Measurements from ENCODE around the gene CIAO2B. TPM values are rescaled to one million over a fixed set of nuclear protein-coding genes. Genes with fewer than 3 reads are reported as not detected.
"Not testable (repeated sequence)": the region's sequence is repeated elsewhere in the genome, so short reads cannot be mapped to it uniquely, and the experiment has no call there.

The CIAO2B gene
- total RNA-seq, 2 donors from 2014 or later, result 23.2 to 102 TPM

GRCh38 chr16:66900721-66901441 lies 33.3 kb downstream of the CIAO2B start:
- DNase-seq (ENCODE audit: low spot score) (no peak), ATAC-seq (ENCODE audit: insufficient number of reproducible peaks, low FRiP score, low read depth) (no peak)
- H3K36me3 ChIP-seq, result no peaks in the 10 kb centered on the region
- no peaks in the 10 kb centered on the region for H3K9me3 ChIP-seq
- TF ChIP-seq, protein P1, sequence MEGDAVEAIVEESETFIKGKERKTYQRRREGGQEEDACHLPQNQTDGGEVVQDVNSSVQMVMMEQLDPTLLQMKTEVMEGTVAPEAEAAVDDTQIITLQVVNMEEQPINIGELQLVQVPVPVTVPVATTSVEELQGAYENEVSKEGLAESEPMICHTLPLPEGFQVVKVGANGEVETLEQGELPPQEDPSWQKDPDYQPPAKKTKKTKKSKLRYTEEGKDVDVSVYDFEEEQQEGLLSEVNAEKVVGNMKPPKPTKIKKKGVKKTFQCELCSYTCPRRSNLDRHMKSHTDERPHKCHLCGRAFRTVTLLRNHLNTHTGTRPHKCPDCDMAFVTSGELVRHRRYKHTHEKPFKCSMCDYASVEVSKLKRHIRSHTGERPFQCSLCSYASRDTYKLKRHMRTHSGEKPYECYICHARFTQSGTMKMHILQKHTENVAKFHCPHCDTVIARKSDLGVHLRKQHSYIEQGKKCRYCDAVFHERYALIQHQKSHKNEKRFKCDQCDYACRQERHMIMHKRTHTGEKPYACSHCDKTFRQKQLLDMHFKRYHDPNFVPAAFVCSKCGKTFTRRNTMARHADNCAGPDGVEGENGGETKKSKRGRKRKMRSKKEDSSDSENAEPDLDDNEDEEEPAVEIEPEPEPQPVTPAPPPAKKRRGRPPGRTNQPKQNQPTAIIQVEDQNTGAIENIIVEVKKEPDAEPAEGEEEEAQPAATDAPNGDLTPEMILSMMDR (IDR thresholded peaks at IDR 0.05), result no peak
- no peak overlapping the region for H3K4me3 ChIP-seq
- peak overlapping the region; percentile 93 to 97 for H3K27ac ChIP-seq
- H3K27me3 ChIP-seq (replicated peaks; ENCODE audit: insufficient read depth), result no peaks in the 10 kb centered on the region
- peaks cover 68 to 97% of the 10 kb centered on the region in 2 donors for H3K4me1 ChIP-seq (ENCODE audit: control insufficient read depth in 1 of 2, low read depth in 2 of 2)

DNA sequence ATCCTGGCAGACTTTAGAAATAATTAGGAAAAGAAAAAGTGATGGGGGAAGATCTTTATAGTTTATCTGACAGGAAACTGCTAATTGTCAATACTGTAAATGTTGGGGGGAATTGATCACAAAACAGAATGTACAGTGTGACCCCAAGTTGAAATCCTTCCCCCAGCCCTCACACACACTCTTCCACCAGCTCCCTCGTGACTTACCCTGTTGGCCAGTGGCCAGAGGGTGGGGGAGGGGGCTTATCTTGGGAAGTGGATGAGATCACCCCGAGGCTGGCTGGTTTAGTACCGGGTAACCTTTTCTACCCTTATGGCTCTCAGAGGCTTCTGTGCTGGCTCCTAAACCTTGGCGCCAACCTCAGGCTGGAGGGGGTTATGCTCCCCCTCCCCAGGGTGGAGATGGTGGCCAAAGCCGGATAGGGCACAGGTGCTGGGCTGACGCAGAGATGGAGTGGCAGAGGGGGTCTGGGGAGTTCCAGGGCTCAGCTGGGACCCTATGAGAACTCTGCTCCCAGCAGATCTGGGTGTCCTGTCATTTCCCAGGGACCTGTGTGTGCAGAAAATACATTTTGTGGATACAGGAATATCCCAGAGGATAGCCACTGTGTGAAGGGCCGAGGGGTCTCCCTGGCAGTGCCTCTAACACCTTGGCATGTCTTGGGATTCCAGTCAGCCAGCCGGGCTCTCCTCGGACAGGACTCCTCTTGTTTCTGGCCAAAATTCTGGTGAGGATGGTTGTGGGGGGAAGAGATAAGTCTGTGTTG lies 34.1 kb downstream of the CIAO2B start:
- Histone ChIP-seq H3K4me1 (ENCODE audit: control insufficient read depth in 1 of 2, low read depth in 2 of 2) (peaks cover 61 to 97% of the 10 kb centered on the region in 2 donors), H3K4me3 (peak overlapping the region; percentile 22), H3K9me3 (no peaks in the 10 kb centered on the region), H3K27ac (peak overlapping the region; percentile 93 to 97), H3K36me3 (no peaks in the 10 kb centered on the region), H3K27me3 (replicated peaks; ENCODE audit: insufficient read depth) (no peaks in the 10 kb centered on the region)
- ATAC-seq (ENCODE audit: insufficient number of reproducible peaks, low FRiP score, low read depth), result no peak
- DNase-seq (ENCODE audit: low spot score), result peak; percentile 76
- TF ChIP-seq, protein P1 (IDR thresholded peaks at IDR 0.05), result no peak

DNA sequence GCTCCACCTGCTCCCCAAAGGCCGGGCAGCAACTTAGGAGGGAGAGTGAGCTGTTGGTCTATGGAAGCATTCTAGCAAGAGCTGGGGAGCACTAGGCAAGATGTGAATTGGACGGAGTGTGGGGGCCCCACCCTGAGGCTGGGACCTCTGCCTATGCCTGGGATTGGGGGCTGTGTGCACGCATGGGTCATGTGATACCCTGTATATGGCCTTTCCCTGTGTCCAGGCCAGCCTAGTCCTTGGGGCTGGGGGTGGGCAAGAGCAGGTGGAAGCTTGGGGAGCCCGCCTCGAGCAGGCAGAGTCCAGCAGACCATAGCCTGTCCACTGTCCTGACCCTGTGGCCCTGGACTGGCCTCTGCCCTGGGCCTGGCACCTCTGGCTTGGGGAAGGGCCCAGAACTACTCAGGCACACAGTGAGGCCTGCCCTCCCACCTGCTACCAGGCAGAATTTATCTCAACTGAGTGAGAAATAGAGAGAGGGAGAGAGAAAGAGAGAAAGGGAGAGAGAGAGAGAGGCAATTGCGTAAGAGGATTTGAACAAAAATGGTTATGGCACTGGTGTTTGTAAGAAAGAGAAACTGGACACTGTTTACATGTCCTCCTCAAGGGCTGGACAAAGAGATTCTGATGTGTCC lies 34.8 kb downstream of the CIAO2B start:
- H3K9me3 ChIP-seq, result no peaks in the 10 kb centered on the region
- no peak for DNase-seq (ENCODE audit: low spot score)
- H3K27me3 ChIP-seq (replicated peaks; ENCODE audit: insufficient read depth), result no peaks in the 10 kb centered on the region
- ATAC-seq (ENCODE audit: insufficient number of reproducible peaks, low FRiP score, low read depth), result no peak
- no peaks in the 10 kb centered on the region for H3K36me3 ChIP-seq
- H3K27ac ChIP-seq, result peak overlapping the region; percentile 93 to 97
- H3K4me1 ChIP-seq (ENCODE audit: control insufficient read depth in 1 of 2, low read depth in 2 of 2), result peaks cover 54 to 90% of the 10 kb centered on the region in 2 donors
- TF ChIP-seq, protein P1 (IDR thresholded peaks at IDR 0.05), result no peak
- H3K4me3 ChIP-seq, result no peak overlapping the region

- Histone ChIP-seq H3K4me3 (no peak overlapping the region), H3K36me3 (no peaks in the 10 kb centered on the region), H3K4me1 (ENCODE audit: control insufficient read depth in 1 of 2, low read depth in 2 of 2) (peaks cover 49 to 85% of the 10 kb centered on the region in 2 donors), H3K27me3 (replicated peaks; ENCODE audit: insufficient read depth) (no peaks in the 10 kb centered on the region), H3K9me3 (no peaks in the 10 kb centered on the region), H3K27ac (peak overlapping the region; percentile 93 to 97)
- TF ChIP-seq, protein P1 (IDR thresholded peaks at IDR 0.05), result no peak
- no peak for ATAC-seq (ENCODE audit: insufficient number of reproducible peaks, low FRiP score, low read depth)
- DNase-seq (ENCODE audit: low spot score), result no peak
Measured at GRCh38 chr16:66898933-66899309, 35.3 kb downstream of the CIAO2B start.

GRCh38 chr16:66898207-66898606 lies 36.0 kb downstream of the CIAO2B start:
- peaks cover 43 to 78% of the 10 kb centered on the region in 2 donors for H3K4me1 ChIP-seq (ENCODE audit: control insufficient read depth in 1 of 2, low read depth in 2 of 2)
- ATAC-seq (ENCODE audit: insufficient number of reproducible peaks, low FRiP score, low read depth) (peak; percentile 55), DNase-seq (ENCODE audit: low spot score) (peak; percentile 60)

DNA sequence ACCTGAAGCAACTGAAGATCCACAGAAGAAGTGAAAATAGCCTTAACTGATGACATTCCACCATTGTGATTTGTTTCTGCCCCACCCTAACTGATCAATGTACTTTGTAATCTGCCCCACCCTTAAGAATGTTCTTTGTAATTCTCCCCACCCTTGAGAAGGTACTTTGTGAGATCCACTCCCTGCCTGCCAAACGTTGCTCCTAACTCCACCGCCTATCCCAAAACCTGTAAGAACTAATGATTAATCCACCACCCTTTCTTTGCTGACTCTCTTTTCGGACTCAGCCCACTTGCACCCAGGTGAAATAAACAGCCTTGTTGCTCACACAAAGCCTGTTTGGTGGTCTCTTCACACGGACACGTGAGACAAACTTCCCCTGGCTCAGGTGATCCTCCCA lies 37.5 kb downstream of the CIAO2B start:
- not testable (repeated sequence) for H3K9me3 ChIP-seq; H3K36me3 ChIP-seq; H3K27me3 ChIP-seq (replicated peaks; ENCODE audit: insufficient read depth); DNase-seq (ENCODE audit: low spot score); H3K4me3 ChIP-seq; ATAC-seq (ENCODE audit: insufficient number of reproducible peaks, low FRiP score, low read depth)
- peaks cover 35 to 63% of the 10 kb centered on the region in 2 donors for H3K4me1 ChIP-seq (ENCODE audit: control insufficient read depth in 1 of 2, low read depth in 2 of 2)
- H3K27ac ChIP-seq, result peak overlapping the region; percentile 43 to 72

More at GRCh38 chr16:66898207-66898606, 36.0 kb downstream of the CIAO2B start:
- Histone ChIP-seq H3K4me3 (no peak overlapping the region), H3K27ac (peak overlapping the region; percentile 93 to 97), H3K36me3 (no peaks in the 10 kb centered on the region), H3K27me3 (replicated peaks; ENCODE audit: insufficient read depth) (no peaks in the 10 kb centered on the region), H3K9me3 (no peaks in the 10 kb centered on the region)
- TF ChIP-seq, protein P1 (IDR thresholded peaks at IDR 0.05), result no peak

Data from thoracic aorta (tissue), 2 donors.